Lower lobe of right lung (tissue), 2 donors: ENCODE results near the gene CWF19L2. TPM values are rescaled to one million over a fixed set of nuclear protein-coding genes. Genes with fewer than 3 reads are reported as not detected.

Experiments
- ATAC-seq, 2 donors: fragments of 200-7000 bp; cut with Tn5 transposase; one replicate each; pipeline ENCODE4 v1.9.1; 2020 to 2022; ENCODE audit warnings: mild to moderate bottlenecking in 2 of 2, moderate library complexity in 2 of 2
- DNase-seq: peaks from one replicate; pipeline ENCODE4 v3.0.0-alpha.2; 2020
- H3K27ac ChIP-seq: fragments of 200-600 bp; one replicate; pipeline ENCODE4 v1.8.0; 2022
- H3K27me3 ChIP-seq: fragments of 200-600 bp; one replicate; pipeline ENCODE4 v1.8.0; 2022; ENCODE audit warnings: low read depth
- H3K36me3 ChIP-seq: fragments of 200-600 bp; one replicate; pipeline ENCODE4 v1.8.0; 2022; ENCODE audit warnings: mild to moderate bottlenecking
- H3K4me1 ChIP-seq: fragments of 200-600 bp; one replicate; pipeline ENCODE4 v1.8.0; 2022
- H3K4me3 ChIP-seq: fragments of 200-600 bp; one replicate; pipeline ENCODE4 v1.8.0; 2022; ENCODE audit warnings: mild to moderate bottlenecking
- H3K9me3 ChIP-seq: fragments of 200-600 bp; one replicate; pipeline ENCODE4 v1.8.0; 2022
- CTCF ChIP-seq: fragments of 200-600 bp; IDR thresholded peaks from one replicate; pipeline ENCODE4 v1.8.0; 2022; ENCODE audit warnings: antibody characterized with exemption, mild to moderate bottlenecking
- intact Hi-C: fragments of 100-400 bp; cut with DNase I; formaldehyde crosslinking; loops from one replicate; pipeline ENCODE4 v1.11.0; 2022
- total RNA-seq: library from RNA; stranded (reverse); fragmentation: NEBNext Ultra II Directional; extraction: Animal tissue kit (Norgen Biotek cat#: 25700); gene quantifications from one replicate; pipeline ENCODE4 v1.2.1, GENCODE V29; 2021
- donor health status: DM: no; HTN: yes; CAD: no; lungs with severe emphysema.

Gene CWF19L2
- total RNA-seq, 1 donor from 2014 or later, result 19.5 TPM

- no peaks in the 10 kb centered on the region for H3K9me3 ChIP-seq
- intact Hi-C loops, result no loop called here
- H3K27ac ChIP-seq, result no peak overlapping the region
- H3K36me3 ChIP-seq, result no peaks in the 10 kb centered on the region
- no peak for DNase-seq
- ATAC-seq, result no peak
- H3K4me3 ChIP-seq, result no peak overlapping the region
- no peaks in the 10 kb centered on the region for H3K27me3 ChIP-seq
- H3K4me1 ChIP-seq, result no peaks in the 10 kb centered on the region
- no peak for TF ChIP-seq CTCF
Measured at GRCh38 chr11:107494055-107494454, 36.4 kb upstream of the CWF19L2 start.

- DNase-seq, result no peak
- intact Hi-C loops, result no loop called here
- no peaks in the 10 kb centered on the region for H3K27me3 ChIP-seq
Measured at GRCh38 chr11:107493117-107493516, 35.5 kb upstream of the CWF19L2 start.

GRCh38 chr11:107490836-107491235 lies 33.2 kb upstream of the CWF19L2 start:
- no peaks in the 10 kb centered on the region for H3K36me3 ChIP-seq
- no peak for DNase-seq
- no peak overlapping the region for H3K4me3 ChIP-seq
- no peaks in the 10 kb centered on the region for H3K4me1 ChIP-seq
- no peaks in the 10 kb centered on the region for H3K27me3 ChIP-seq
- H3K27ac ChIP-seq, result no peak overlapping the region
- ATAC-seq, result no peak
- TF ChIP-seq CTCF, result no peak
- H3K9me3 ChIP-seq, result no peaks in the 10 kb centered on the region
- intact Hi-C loops, result no loop called here

More at GRCh38 chr11:107493117-107493516, 35.5 kb upstream of the CWF19L2 start:
- Histone ChIP-seq H3K36me3 (no peaks in the 10 kb centered on the region), H3K27ac (no peak overlapping the region), H3K9me3 (no peaks in the 10 kb centered on the region), H3K4me1 (no peaks in the 10 kb centered on the region), H3K4me3 (no peak overlapping the region)
- ATAC-seq, result no peak
- TF ChIP-seq CTCF, result no peak

- TF ChIP-seq CTCF, result no peak
- DNase-seq (no peak), ATAC-seq (no peak)
- Histone ChIP-seq H3K4me1 (no peaks in the 10 kb centered on the region), H3K27ac (no peak overlapping the region), H3K9me3 (no peaks in the 10 kb centered on the region), H3K36me3 (no peaks in the 10 kb centered on the region), H3K27me3 (no peaks in the 10 kb centered on the region), H3K4me3 (no peak overlapping the region)
- intact Hi-C loops, result no loop called here
Measured at GRCh38 chr11:107482234-107482633, 24.6 kb upstream of the CWF19L2 start.

GRCh38 chr11:107478922-107479321 lies 21.3 kb upstream of the CWF19L2 start:
- Histone ChIP-seq H3K4me3 (no peak overlapping the region), H3K27me3 (peaks cover 17% of the 10 kb centered on the region), H3K9me3 (no peaks in the 10 kb centered on the region), H3K4me1 (no peaks in the 10 kb centered on the region), H3K27ac (no peak overlapping the region), H3K36me3 (no peaks in the 10 kb centered on the region)
- intact Hi-C loops, result no loop called here
- no peak for TF ChIP-seq CTCF
- DNase-seq (no peak), ATAC-seq (no peak)

GRCh38 chr11:107477820-107478219 lies 20.2 kb upstream of the CWF19L2 start:
- Histone ChIP-seq H3K9me3 (no peaks in the 10 kb centered on the region), H3K4me3 (no peak overlapping the region), H3K4me1 (no peaks in the 10 kb centered on the region), H3K36me3 (no peaks in the 10 kb centered on the region), H3K27ac (no peak overlapping the region), H3K27me3 (peaks cover 17% of the 10 kb centered on the region)
- intact Hi-C loops, result no loop called here
- ATAC-seq, result no peak
- no peak for DNase-seq
- TF ChIP-seq CTCF, result no peak
